HG03342 (cell line): ENCODE data around the gene SLC39A11.

Experiments used
- ATAC-seq: cut with Tn5 transposase; IDR thresholded peaks from one replicate; pipeline ENCODE4 v1.9.1; 2021; ENCODE audit warnings: mild to moderate bottlenecking, moderate library complexity; ENCODE audit not compliant: unreplicated experiment

Gene SLC39A11

GRCh38 chr17:73045724-73046123 is 46.8 kb downstream of the SLC39A11 start:
- ATAC-seq: no peak

- no peak for ATAC-seq
These were observed 48.6 kb downstream of the SLC39A11 start for GRCh38 chr17:73043686-73044581.

GRCh38 chr17:73042809-73043685 is 49.4 kb downstream of the SLC39A11 start:
- no peak for ATAC-seq

GRCh38 chr17:73042225-73042624 is 50.3 kb downstream of the SLC39A11 start:
- no peak for ATAC-seq

- ATAC-seq: no peak
These were observed 53.2 kb downstream of the SLC39A11 start for GRCh38 chr17:73039282-73039681.

- no peak for ATAC-seq
These were observed 61.0 kb downstream of the SLC39A11 start for GRCh38 chr17:73031472-73031871.

- ATAC-seq: no peak
These were observed 61.5 kb downstream of the SLC39A11 start for GRCh38 chr17:73030995-73031394.

GRCh38 chr17:73030501-73030921 is 62.0 kb downstream of the SLC39A11 start:
- ATAC-seq: no peak

GRCh38 chr17:73029991-73030390 is 62.5 kb downstream of the SLC39A11 start:
- ATAC-seq: no peak

GRCh38 chr17:73029021-73029420 is 63.5 kb downstream of the SLC39A11 start:
- no peak for ATAC-seq

- ATAC-seq: no peak
These were observed 64.2 kb downstream of the SLC39A11 start for GRCh38 chr17:73028299-73028755.

GRCh38 chr17:73027130-73027741 is 65.3 kb downstream of the SLC39A11 start:
- no peak for ATAC-seq

GRCh38 chr17:73025041-73025560 is 67.4 kb downstream of the SLC39A11 start:
- ATAC-seq: no peak

GRCh38 chr17:73023759-73024158 is 68.7 kb downstream of the SLC39A11 start:
- ATAC-seq: no peak

GRCh38 chr17:73022694-73023093 is 69.8 kb downstream of the SLC39A11 start:
- ATAC-seq: no peak

GRCh38 chr17:73021771-73022170 is 70.7 kb downstream of the SLC39A11 start:
- ATAC-seq: no peak

GRCh38 chr17:73020110-73020509 is 72.4 kb downstream of the SLC39A11 start:
- no peak for ATAC-seq

- ATAC-seq: no peak
These were observed 73.9 kb downstream of the SLC39A11 start for GRCh38 chr17:73018599-73018998.

- ATAC-seq: no peak
These were observed 74.8 kb downstream of the SLC39A11 start for GRCh38 chr17:73017658-73018057.

GRCh38 chr17:73015722-73016276 is 76.7 kb downstream of the SLC39A11 start:
- no peak for ATAC-seq
